Transverse colon (tissue), 4 donors: ENCODE measurements around the gene CCNL2.
A peak's percentile ranks its signal among the peaks of the same experiment; 100 is the strongest.

Experiments used
- CTCF ChIP-seq, 5 experiments: fragments of 200-600 bp in 3 of 5; fragments of 450-650 bp in 2 of 5; sonication (generic) in 3 of 5; IDR thresholded peaks; 1 replicate in 2 of 5; 2 replicates in 3 of 5; pipeline ENCODE4 v1.5.1; 2016 to 2017; ENCODE audit warnings: antibody characterized with exemption in 5 of 5, inconsistent platforms in 3 of 5, mild to moderate bottlenecking in 2 of 5, moderate library complexity in 1 of 5
- EP300 ChIP-seq: sonication (generic); formaldehyde crosslinking; IDR thresholded peaks from one replicate; pipeline ENCODE4 v1.6.1; 2017; ENCODE audit warnings: antibody characterized with exemption, low read depth
- POLR2AphosphoS5 ChIP-seq, 3 donors: sonication (generic); formaldehyde crosslinking; IDR thresholded peaks; one replicate each; pipeline ENCODE4 v1.6.1; 2016; ENCODE audit warnings: antibody characterized with exemption in 3 of 3

DNA sequence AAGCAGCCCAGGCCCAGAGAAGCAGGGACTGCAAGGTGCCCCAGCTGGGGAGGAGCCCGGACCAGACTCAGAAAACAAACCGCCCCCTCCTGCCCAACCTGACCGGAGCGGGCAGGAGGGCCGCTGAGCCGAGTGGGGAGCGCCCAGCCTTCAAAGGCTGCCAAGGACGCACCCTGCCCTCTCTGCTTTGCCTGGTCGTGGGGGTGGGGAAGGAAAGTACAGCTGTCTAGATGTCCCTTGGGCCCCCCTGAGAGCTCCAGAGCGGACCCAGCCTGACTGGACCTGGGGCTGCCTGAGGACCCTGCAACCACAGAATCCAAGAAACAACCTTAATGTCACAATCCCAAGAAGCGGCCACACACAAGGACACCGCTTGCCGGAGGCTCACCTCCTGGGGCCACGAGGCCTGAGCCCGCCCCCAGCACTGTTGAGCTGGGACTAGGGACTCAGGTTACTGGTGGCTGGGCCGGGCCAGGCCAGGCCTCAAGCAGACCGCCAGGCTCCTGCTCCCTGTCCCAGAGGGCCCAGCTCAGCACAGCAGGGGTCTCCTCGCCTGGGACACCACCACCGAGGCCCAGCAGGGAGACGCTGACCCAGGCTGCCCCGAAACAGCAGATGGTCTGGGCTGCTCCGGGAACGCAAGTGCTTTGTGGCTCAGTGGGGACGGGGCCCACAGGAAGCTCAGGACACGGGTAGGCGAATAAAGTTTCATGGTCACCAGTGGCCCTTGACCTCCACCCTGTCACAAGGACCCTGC lies 51.3 kb downstream of the CCNL2 start:
- peak in 1 of 3 donors; percentile 39 for TF ChIP-seq POLR2AphosphoS5 (IDR thresholded peaks at IDR 0.05)
- no peak for TF ChIP-seq CTCF (IDR thresholded peaks at IDR 0.05)
- no peak for TF ChIP-seq EP300
